ENCODE results near the gene NET1. TPM values are rescaled to one million over a fixed set of nuclear protein-coding genes. Genes with fewer than 3 reads are reported as not detected.
A peak's percentile ranks its signal among the peaks of the same experiment; 100 is the strongest.

NET1 gene
- total RNA-seq, 1 donor from 2014 or later, result 16.5 TPM

- intact Hi-C loops (cut with micrococcal nuclease), result no loop called here
- DNase-seq (no peak), ATAC-seq (no peak)
These were observed 23.0 kb downstream of the NET1 start for GRCh38 chr10:5435328-5435727.

GRCh38 chr10:5440206-5440605 is 27.8 kb downstream of the NET1 start:
- intact Hi-C loops (cut with micrococcal nuclease), result no loop called here
- no peak for DNase-seq
- no peak for ATAC-seq

- ATAC-seq (no peak), DNase-seq (no peak)
- intact Hi-C loops (cut with micrococcal nuclease), result no loop called here
These were observed 28.7 kb downstream of the NET1 start for GRCh38 chr10:5441106-5441505.

GRCh38 chr10:5442065-5442989 is 30.0 kb downstream of the NET1 start:
- DNase-seq (no peak), ATAC-seq (no peak)
- intact Hi-C loops (cut with micrococcal nuclease), result loop anchor here (2.0 kb wide), 1 partner anchor 180 kb away; no protein-coding TSS in a partner anchor

- ATAC-seq (no peak), DNase-seq (no peak)
- intact Hi-C loops (cut with micrococcal nuclease), result loop anchor here (2.0 kb wide), 1 partner anchor 180 kb away; no protein-coding TSS in a partner anchor
These were observed 30.6 kb downstream of the NET1 start for GRCh38 chr10:5442990-5443370.

GRCh38 chr10:5443429-5443828 is 31.1 kb downstream of the NET1 start:
- no peak for ATAC-seq
- intact Hi-C loops (cut with micrococcal nuclease), result loop anchor here (2.0 kb wide), 1 partner anchor 179 kb away; no protein-coding TSS in a partner anchor
- no peak for DNase-seq

- no peak for DNase-seq
- intact Hi-C loops (cut with micrococcal nuclease), result no loop called here
- no peak for ATAC-seq
These were observed 32.6 kb downstream of the NET1 start for GRCh38 chr10:5445006-5445405.

GRCh38 chr10:5446390-5446926 is 34.1 kb downstream of the NET1 start:
- DNase-seq (peak; percentile 94), ATAC-seq (peak; percentile 99)
- intact Hi-C loops (cut with micrococcal nuclease), result no loop called here

- ATAC-seq (no peak), DNase-seq (no peak)
- intact Hi-C loops (cut with micrococcal nuclease), result no loop called here
These were observed 34.7 kb downstream of the NET1 start for GRCh38 chr10:5447056-5447455.

GRCh38 chr10:5447611-5448071 is 35.3 kb downstream of the NET1 start:
- intact Hi-C loops (cut with micrococcal nuclease), result no loop called here
- DNase-seq (no peak), ATAC-seq (no peak)

- intact Hi-C loops (cut with micrococcal nuclease), result no loop called here
- DNase-seq, result no peak
- ATAC-seq, result no peak
These were observed 36.1 kb downstream of the NET1 start for GRCh38 chr10:5448333-5449001.

- ATAC-seq (no peak), DNase-seq (no peak)
- intact Hi-C loops (cut with micrococcal nuclease), result no loop called here
These were observed 36.9 kb downstream of the NET1 start for GRCh38 chr10:5449227-5449626.

- intact Hi-C loops (cut with micrococcal nuclease), result no loop called here
- ATAC-seq, result peak; percentile 55
- DNase-seq, result no peak
These were observed 37.5 kb downstream of the NET1 start for GRCh38 chr10:5449823-5450222.

GRCh38 chr10:5450605-5451384 is 38.4 kb downstream of the NET1 start:
- ATAC-seq, result no peak
- intact Hi-C loops (cut with micrococcal nuclease), result no loop called here
- no peak for DNase-seq

GRCh38 chr10:5453749-5454489 is 41.6 kb downstream of the NET1 start:
- ATAC-seq, result no peak
- intact Hi-C loops (cut with micrococcal nuclease), result no loop called here
- DNase-seq, result no peak

- no peak for ATAC-seq
- DNase-seq, result no peak
- intact Hi-C loops (cut with micrococcal nuclease), result no loop called here
These were observed 44.2 kb downstream of the NET1 start for GRCh38 chr10:5456563-5456962.

- intact Hi-C loops (cut with micrococcal nuclease), result no loop called here
- ATAC-seq (no peak), DNase-seq (no peak)
These were observed 45.4 kb downstream of the NET1 start for GRCh38 chr10:5457741-5458140.

GRCh38 chr10:5458425-5458824 is 46.1 kb downstream of the NET1 start:
- ATAC-seq, result no peak
- no peak for DNase-seq
- intact Hi-C loops (cut with micrococcal nuclease), result no loop called here
